SKM-1 treated with dmso at 0.1 percent for 144 hours (cell line): ENCODE results near the gene SELENOV.

Experiments
- DNase-seq: peaks from one replicate; lab custom pipeline; 2025; ENCODE audit not compliant: unreplicated experiment; lab: John Stamatoyannopoulos, UW

SELENOV gene

GRCh38 chr19:39518975-39519374 lies 4.0 kb downstream of the SELENOV start:
- no peak for DNase-seq

- DNase-seq = no peak
These were observed 5.9 kb downstream of the SELENOV start for GRCh38 chr19:39520541-39521484.

DNA sequence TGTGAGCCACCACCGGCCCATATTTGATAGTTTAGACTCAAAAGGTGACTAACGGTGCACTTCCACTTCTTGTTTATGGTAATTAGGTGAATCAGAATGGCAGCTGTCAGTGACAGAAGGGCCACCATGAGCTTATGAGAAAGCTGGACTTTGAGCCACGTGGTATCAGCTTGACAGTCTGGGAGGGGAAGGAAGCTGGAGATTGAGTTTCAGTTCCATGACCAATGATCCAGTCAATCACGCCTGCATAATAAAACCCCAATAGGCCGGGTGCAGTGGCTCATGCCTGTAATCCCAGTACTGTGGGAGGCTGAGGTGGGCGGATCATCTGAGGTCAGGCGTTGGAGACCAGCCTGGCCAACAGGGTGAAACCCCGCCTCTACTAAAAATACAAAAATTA lies 9.6 kb downstream of the SELENOV start:
- no peak for DNase-seq

- no peak for DNase-seq
These were observed 10.3 kb downstream of the SELENOV start for GRCh38 chr19:39525205-39525604.

DNA sequence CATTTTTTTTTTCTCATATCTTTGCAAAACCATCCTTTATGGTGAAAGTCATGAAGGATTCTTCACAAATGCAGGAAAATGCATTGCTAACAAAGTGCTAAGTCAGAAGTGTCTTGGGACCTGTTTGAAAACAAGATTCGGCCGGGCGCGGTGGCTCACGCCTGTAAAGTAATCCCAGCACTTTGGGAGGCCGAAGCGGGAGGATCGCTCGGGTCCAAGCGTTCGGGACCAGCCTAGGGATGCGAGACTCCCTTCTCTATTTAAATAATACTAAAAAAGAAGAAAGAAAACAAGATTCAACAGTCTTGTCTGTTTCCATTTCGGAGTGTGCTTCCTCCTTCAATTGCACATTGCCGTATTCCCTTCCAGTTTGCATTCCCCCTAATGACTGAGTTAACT lies 16.9 kb downstream of the SELENOV start:
- no peak for DNase-seq

GRCh38 chr19:39532233-39533002 lies 17.5 kb downstream of the SELENOV start, which contains the start of gene EID2B:
EID2B (minus strand) TSS chr19:39532852; CDS start chr19:39532802, 50 bp downstream.
- DNase-seq = peak; percentile 89

GRCh38 chr19:39533003-39533512 lies 18.1 kb downstream of the SELENOV start:
- no peak for DNase-seq

- DNase-seq = no peak
These were observed 18.9 kb downstream of the SELENOV start for GRCh38 chr19:39533791-39534190.

DNA sequence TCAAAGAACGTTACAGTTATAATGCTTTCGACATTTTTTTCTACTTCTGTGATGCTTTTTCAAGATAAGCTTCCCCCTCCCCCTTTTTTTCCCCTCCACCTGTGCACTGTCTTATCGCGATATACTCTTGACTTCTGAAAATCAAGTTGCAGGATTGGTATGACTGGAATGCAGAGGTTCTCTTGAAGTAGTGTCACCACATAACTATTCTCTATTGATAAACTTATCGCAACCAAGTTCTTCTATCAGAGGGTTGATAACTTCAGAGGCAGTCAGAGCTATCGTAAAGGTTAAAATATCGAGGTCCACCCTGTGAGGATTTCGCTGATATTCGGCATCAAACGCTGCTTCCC lies 24.2 kb downstream of the SELENOV start:
- DNase-seq = no peak

DNA sequence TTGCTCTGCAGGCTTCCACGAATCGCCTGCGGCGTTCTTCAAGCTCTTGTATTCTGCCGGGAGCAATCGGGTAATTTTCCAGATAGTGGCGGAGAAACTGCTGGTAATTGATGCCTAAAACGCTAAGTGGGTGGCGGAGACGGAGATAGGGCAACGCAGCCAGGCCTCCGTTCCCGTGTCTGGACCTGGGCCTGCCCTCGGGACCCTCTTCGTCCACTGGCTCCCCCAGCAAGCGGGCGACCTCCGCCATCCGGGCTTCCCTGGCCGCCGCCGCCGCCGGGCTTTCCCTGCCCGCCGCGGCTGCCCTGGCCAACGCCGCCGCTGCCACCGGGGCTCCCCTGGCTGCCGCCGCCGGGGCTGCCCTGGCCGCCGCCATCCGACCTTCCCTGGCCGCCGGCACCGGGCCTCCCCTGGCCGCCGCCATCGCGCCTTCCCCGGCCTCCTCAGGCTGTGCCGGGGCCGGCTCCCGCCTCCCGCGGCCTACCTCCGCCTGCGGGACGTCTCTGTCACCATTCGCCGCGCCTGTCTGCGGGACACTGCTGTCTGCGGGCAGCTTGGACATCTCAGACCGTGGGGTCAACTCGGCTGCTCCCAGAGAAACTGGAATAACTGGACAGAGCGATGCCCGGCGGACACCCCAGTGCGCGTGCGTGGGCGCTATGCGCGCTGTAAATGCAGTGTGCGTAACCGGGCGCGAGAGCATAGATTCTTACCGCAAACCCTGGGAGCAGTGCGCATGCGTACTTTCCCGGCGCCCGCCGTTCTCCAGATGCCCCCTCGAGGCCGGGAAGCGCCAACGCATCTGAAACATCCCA lies 24.8 kb downstream of the SELENOV start, which contains the start of gene EID2:
Gene EID2, minus strand, starts transcription at position 644 of the 815 bp plus-strand sequence. Its CDS starts 82 bp downstream, at position 562.
- peak; percentile 95 for DNase-seq

GRCh38 chr19:39540333-39540673 lies 25.4 kb downstream of the SELENOV start:
- no peak for DNase-seq

DNA sequence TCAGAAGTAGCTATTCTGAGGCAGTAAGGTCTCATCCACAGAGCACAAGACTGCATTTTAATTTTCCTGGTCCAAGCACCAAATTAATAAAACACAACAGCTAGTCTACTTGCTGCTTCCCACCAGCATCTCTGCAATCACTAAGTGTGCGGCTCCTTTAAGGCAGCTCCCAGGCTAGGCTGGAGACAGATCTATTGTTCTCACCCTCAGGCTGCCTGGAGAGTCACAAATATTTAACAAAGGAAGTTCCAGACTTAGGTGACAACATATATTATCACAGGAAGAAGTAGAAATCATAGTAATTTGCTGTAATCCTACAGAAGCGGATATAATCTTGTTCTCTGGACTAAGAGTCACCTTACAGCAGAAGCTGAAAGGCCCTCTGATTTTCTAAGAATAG lies 27.3 kb downstream of the SELENOV start:
- DNase-seq = no peak

DNA sequence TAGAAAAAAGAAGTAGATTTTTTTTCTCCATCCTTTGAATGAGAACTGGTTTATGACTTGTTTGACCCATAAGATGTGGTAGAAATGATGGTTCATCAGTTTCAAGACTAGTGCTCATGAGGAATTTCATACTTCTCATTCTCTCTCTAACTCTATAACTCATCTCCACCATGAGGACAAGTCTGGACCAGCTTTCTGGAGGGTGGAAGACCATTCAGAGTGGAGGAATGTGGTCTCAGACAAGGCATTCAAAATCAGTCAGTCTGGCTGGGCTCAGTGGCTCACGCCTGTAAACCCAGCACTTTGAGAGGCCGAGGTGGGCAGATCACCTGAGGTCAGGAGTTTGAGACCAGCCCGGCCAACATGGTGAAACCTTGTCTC lies 28.5 kb downstream of the SELENOV start:
- no peak for DNase-seq

- no peak for DNase-seq
These were observed 29.4 kb downstream of the SELENOV start for GRCh38 chr19:39544226-39544903.

DNA sequence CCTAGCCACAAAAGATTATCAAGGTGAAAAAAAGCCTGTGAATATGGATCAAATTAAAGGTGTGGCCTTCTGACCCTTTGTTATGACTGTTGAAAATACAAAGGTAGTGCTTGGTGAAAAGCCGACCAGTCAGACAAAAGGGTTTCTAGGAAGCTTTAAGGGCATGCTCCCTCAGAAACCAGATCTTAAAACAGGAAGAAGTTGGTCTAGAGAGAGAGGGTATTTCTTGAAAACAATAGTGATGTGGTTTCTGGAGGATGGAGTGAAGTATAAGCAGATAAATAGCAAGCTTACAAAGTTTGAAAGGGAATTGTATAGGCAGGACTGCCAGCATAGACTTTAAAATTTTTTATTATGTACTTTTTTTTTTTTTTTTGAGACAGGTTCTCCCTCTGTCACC lies 30.0 kb downstream of the SELENOV start:
- no peak for DNase-seq

DNA sequence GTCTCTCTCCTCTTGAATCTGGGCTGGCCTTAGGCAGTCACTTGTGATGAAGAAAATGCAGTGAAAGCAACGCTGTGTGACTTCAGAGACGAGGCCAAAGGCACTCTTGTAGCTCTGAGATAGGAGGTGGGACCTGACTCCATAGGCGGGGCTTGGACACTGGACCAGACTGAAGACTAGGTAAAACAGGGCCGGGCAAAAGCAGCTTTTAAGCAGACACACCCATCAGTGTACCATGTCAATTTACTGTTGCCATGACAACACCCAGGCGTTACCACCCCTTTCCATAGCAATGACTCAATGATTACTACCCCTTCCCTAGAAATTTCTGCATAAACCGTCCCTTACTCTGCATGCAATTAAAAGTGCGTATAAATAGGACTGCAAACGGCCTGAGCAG lies 31.7 kb downstream of the SELENOV start:
- DNase-seq = no peak

DNA sequence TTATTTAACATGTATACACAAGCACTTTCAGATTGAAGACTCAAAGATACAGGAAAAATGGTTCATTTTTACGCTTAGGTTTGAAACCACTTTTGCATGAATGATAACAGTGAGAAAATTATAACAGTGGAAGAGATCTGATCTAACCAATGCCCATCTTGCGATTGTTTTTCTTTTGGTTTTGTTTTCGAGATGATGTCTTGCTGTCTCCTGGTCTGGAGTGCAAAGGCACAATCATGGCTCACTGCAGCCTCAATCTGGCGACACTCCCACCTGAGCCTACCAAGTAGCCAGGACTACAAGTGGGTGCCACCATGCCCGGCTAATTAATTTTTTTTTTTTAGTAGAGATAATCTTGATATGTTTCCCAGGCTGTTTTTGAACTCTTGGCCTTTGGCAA lies 35.3 kb downstream of the SELENOV start:
- no peak for DNase-seq

GRCh38 chr19:39553082-39553652 lies 38.2 kb downstream of the SELENOV start:
- DNase-seq = no peak

DNA sequence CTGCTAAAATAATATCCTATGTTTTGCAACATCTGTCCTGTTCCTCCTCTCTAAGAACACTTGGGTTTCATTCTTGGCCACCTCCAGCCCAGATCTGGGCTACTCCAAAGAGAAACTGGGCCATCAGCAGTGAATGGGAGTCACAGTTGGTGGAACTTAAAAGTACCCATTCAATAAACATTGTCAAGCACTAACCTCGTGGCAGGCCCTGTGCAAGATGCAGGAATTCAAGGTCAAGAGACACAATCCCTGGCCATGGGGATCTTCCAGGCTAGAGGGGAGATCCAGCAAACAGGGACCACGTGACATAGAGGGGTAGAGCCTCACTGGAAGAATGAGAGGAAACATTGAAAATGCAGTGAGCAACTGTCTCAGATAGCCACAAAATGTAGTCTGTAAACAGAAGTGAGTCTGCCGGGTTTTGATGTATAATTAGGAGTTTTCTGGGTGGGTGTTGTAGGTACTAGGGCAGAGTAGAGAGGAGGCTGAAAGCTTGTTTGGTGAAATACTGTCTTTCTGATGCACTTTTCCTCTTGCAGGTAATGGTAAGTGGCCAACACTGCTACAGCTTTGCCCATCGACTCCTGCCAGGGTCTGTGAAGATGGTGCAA lies 39.9 kb downstream of the SELENOV start:
- no peak for DNase-seq

GRCh38 chr19:39555883-39556282 lies 40.9 kb downstream of the SELENOV start:
- no peak for DNase-seq
